WI38 (cell line): ENCODE results near the gene PTGER3.

Source experiments
- H3K4me3 ChIP-seq: 2 replicates; pipeline ENCODE4 v1.5.1; 2011; ENCODE audit warnings: low read depth, mild to moderate bottlenecking, control low read depth, low read length
- CTCF ChIP-seq: IDR thresholded peaks from 2 replicates; pipeline ENCODE4 v1.5.1; 2012; ENCODE audit warnings: low read depth, mild to moderate bottlenecking, control low read depth, low read length

The PTGER3 gene

GRCh38 chr1:71086331-71086730, 38.7 kb upstream of the PTGER3 start:
- no peak for TF ChIP-seq CTCF
- H3K4me3 ChIP-seq = no peak overlapping the region

- H3K4me3 ChIP-seq = no peak overlapping the region
- no peak for TF ChIP-seq CTCF
Measured at GRCh38 chr1:71083271-71083670, 35.7 kb upstream of the PTGER3 start.

GRCh38 chr1:71081697-71082080, 34.1 kb upstream of the PTGER3 start:
- H3K4me3 ChIP-seq = peak overlapping the region; percentile 96
- no peak for TF ChIP-seq CTCF

GRCh38 chr1:71080739-71081696, 33.4 kb upstream of the PTGER3 start, which contains the start of gene ZRANB2:
ZRANB2 (minus strand) TSS chr1:71081035; CDS start chr1:71080995, 40 bp downstream.
- TF ChIP-seq CTCF = peak; percentile 66
- H3K4me3 ChIP-seq = peak within 1 kb of the TSS; percentile 96

- peak overlapping the region; percentile 96 for H3K4me3 ChIP-seq
- TF ChIP-seq CTCF = no peak
Measured at GRCh38 chr1:71080230-71080738, 32.7 kb upstream of the PTGER3 start.

- no peak overlapping the region for H3K4me3 ChIP-seq
- no peak for TF ChIP-seq CTCF
Measured at GRCh38 chr1:71074681-71075080, 27.1 kb upstream of the PTGER3 start.

- TF ChIP-seq CTCF = no peak
- no peak overlapping the region for H3K4me3 ChIP-seq
Measured at GRCh38 chr1:71072273-71072672, 24.7 kb upstream of the PTGER3 start.
